ENCODE measurements around the gene ZDHHC11.

GRCh38 chr5:892394-893136 is 41.8 kb upstream of the ZDHHC11 start, which contains the start of the genes BRD9 and TRIP13:
- TF ChIP-seq CTCF (conservative IDR thresholded peaks at IDR 0.05; ENCODE audit: low read depth, low read length) (no peak), EZH2phosphoT487 (IDR thresholded peaks at IDR 0.05; ENCODE audit: borderline replicate concordance, low read length) (no peak)
